ENCODE measurements around the gene SZT2. TPM values are rescaled to one million over a fixed set of nuclear protein-coding genes. Genes with fewer than 3 reads are reported as not detected.
A peak's percentile ranks its signal among the peaks of the same experiment; 100 is the strongest.

SZT2 gene
- total and polyA plus RNA-seq, 2 of the 4 experiments (the other 2 are of a cell fraction), result 9.5 to 14.3 TPM

DNA sequence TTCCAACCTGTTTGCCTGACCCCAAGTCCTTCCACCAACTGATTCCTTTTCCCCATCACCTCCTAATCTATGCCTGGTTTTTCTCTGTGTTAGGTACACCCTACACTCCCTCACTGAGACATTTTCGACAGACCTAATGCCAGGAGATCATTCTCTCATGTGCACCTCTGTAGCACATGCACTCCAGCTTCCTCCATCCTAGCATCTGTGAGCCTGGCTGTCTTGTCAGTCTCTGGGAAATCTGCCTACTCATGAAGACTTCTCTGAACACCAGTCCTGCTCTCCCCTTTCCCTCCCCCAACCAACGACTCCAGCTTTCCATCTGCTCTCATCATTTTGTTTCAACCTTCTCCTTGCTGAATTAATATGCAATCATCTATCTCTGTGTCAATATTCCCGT lies 1.1 kb upstream of the SZT2 start:
- ATAC-seq (ENCODE audit: low read depth), result no peak
- WGBS, 2 experiments (ENCODE audit: extremely low coverage in 2 of 2, insufficient read length in 1 of 2), result 70% methylated on average over 3 of the region's 3 CpGs; no CpG with 5 or more reads in 1 of the 2 experiments
- Histone ChIP-seq H2BK15ac (ENCODE audit: low read depth, low read length) (no peak overlapping the region), H3K14ac (replicated peaks; ENCODE audit: low read depth, low read length) (peak overlapping the region; percentile 98), H3K18ac (ENCODE audit: low read depth, low read length) (no peak overlapping the region), H2BK20ac (ENCODE audit: low read depth, low read length) (no peak overlapping the region), H3K4me1 (ENCODE audit: control insufficient read depth, insufficient read depth, low read length) (peaks cover 8% of the 10 kb centered on the region), H3K36me3 (ENCODE audit: control insufficient read depth, insufficient read depth, low read length) (peaks cover 32% of the 10 kb centered on the region), H3K4ac (ENCODE audit: low read depth, low read length) (peak overlapping the region; percentile 99), H3K4me2 (ENCODE audit: low read depth, low read length) (peak overlapping the region; percentile 86), H4K20me1 (ENCODE audit: insufficient read depth, low read length) (peaks cover 20% of the 10 kb centered on the region; the same call in 1 of the 2 replicates), H3K9ac (ENCODE audit: low read depth, low read length) (peak overlapping the region; percentile 97), H4K5ac (ENCODE audit: low read depth, low read length) (peak overlapping the region; percentile 96; the same call in 1 of the 2 replicates), H2AFZ (replicated peaks; ENCODE audit: low read length, poor library complexity) (no peak overlapping the region), H2BK5ac (ENCODE audit: low read depth, low read length, poor library complexity, severe bottlenecking) (peak overlapping the region; percentile 93), H4K91ac (ENCODE audit: insufficient read depth, low read depth, low read length) (no peak overlapping the region; the same call in none of the 2 replicates), H3K56ac (ENCODE audit: extremely low read depth, insufficient read depth, low read length) (peak overlapping the region; percentile 91), H3K4me3 (ENCODE audit: insufficient read depth, low read depth, low read length) (peak overlapping the region; percentile 92), H3K9me3 (ENCODE audit: control insufficient read depth, insufficient read depth, low read length) (no peaks in the 10 kb centered on the region), H3K9me1 (ENCODE audit: insufficient read depth, low read length) (peaks cover 10% of the 10 kb centered on the region), H2BK120ac (ENCODE audit: low read depth, low read length) (no peak overlapping the region), H3K79me1 (ENCODE audit: low read depth in 1 of 2, low read length in 2 of 2) (peaks cover 40 to 81% of the 10 kb centered on the region in 2 experiments), H2AK5ac (ENCODE audit: low read depth, low read length) (peak overlapping the region; percentile 98; the same call in 1 of the 2 replicates), H3K23ac (ENCODE audit: low read depth, low read length) (peak overlapping the region; percentile 94), H4K8ac (ENCODE audit: low read depth in 2 of 2, low read length in 2 of 2) (peak overlapping the region; percentile 8 to 98; a peak in 2 of 4 replicates), H2AK9ac (replicated peaks; ENCODE audit: low read depth, low read length, poor library complexity) (peak overlapping the region; percentile 60), H3K27ac (ENCODE audit: insufficient read depth, low read length) (no peak overlapping the region), H3K27me3 (ENCODE audit: control insufficient read depth, insufficient read depth, low read length) (no peaks in the 10 kb centered on the region)
- in situ Hi-C loops (cut with MboI; ENCODE audit: low sequenced_read_pairs), result no loop called here
- intact Hi-C loops (cut with micrococcal nuclease), result loop anchor here (1.0 kb wide), 1 partner anchor 20 kb away; the partner anchor contains the start of gene ELOVL1
- TF ChIP-seq POLR2A (IDR thresholded peaks at IDR 0.05; ENCODE audit: low read depth, low read length) (no peak), FOS (IDR thresholded peaks at IDR 0.05; ENCODE audit: low read depth, low read length) (no peak), SMC3 (IDR thresholded peaks at IDR 0.05; ENCODE audit: low read depth, low read length) (no peak), NFE2L2 (IDR thresholded peaks at IDR 0.05; ENCODE audit: low read depth, low read length) (no peak), BHLHE40 (IDR thresholded peaks at IDR 0.05; ENCODE audit: low read depth, low read length) (no peak), RCOR1 (IDR thresholded peaks at IDR 0.05; ENCODE audit: insufficient replicate concordance, low read length) (no peak), MAFK (IDR thresholded peaks at IDR 0.05; ENCODE audit: low read depth, low read length) (no peak), CEBPB (IDR thresholded peaks at IDR 0.05; ENCODE audit: low read depth, low read length) (no peak), RAD21 (IDR thresholded peaks at IDR 0.05; ENCODE audit: low read length) (no peak), MAZ (IDR thresholded peaks at IDR 0.05; ENCODE audit: borderline replicate concordance, low read depth, low read length) (no peak), CTCF (conservative IDR thresholded peaks at IDR 0.05; ENCODE audit: low read depth, low read length) (no peak), CHD1 (IDR thresholded peaks at IDR 0.05; ENCODE audit: low read depth, low read length) (no peak), ELK1 (IDR thresholded peaks at IDR 0.05; ENCODE audit: borderline replicate concordance, low read depth, low read length) (no peak), USF2 (IDR thresholded peaks at IDR 0.05; ENCODE audit: low read depth, low read length) (no peak), MXI1 (IDR thresholded peaks at IDR 0.05; ENCODE audit: borderline replicate concordance, low read depth, low read length) (no peak), RFX5 (IDR thresholded peaks at IDR 0.05; ENCODE audit: low read depth, low read length) (no peak)
- CTCF ChIA-PET, result interaction anchor here (0.6 kb wide), 1 partner anchor 1354 kb away, joined by 3 read pairs; no protein-coding TSS in a partner anchor
- DNase-seq, result no peak
- dilution Hi-C loops (cut with HindIII; ENCODE audit: low sequenced_read_pairs, unreplicated experiment), result no loop called here
- POLR2A ChIA-PET (ENCODE audit: unreplicated experiment), result interaction anchor here (0.8 kb wide), 1 partner anchor 91 kb away, joined by 4 read pairs; no protein-coding TSS in a partner anchor
- no TSS peak for BruUV-seq (replicated peaks)
